Measurements from ENCODE around the gene GTF3A. TPM values are rescaled to one million over a fixed set of nuclear protein-coding genes. Genes with fewer than 3 reads are reported as not detected.

GTF3A gene
- total and polyA plus RNA-seq, 2 of the 8 experiments (the other 6 are each of a cell fraction or from before 2014, with no cell fraction given), result 41.6 to 96.5 TPM

DNA sequence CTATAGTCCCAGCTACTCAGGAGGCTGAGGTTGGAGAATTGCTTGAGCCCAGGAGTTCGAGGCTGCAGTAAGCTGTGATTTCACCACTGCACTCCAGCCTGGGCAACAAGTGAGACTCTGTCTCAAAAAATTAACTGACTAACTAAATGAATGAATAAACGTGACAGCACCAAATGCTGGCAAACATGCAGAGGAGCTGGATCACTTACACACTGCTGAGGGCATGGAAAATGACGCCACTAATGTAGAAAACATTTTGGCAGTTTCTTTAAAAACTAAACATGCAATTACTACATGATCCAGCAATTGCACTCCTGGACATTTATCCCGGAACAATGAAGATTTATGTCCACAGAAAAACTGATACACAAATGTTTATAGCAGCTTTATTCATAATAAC lies 31.3 kb upstream of the GTF3A start (continued):
- no peak for TF ChIP-seq RNF2 (IDR thresholded peaks at IDR 0.05; ENCODE audit: borderline replicate concordance, low read depth, low read length, missing control alignments, poor library complexity, severe bottlenecking)
- TF ChIP-seq HDAC2 (IDR thresholded peaks at IDR 0.05; ENCODE audit: borderline replicate concordance in 1 of 2, low read depth in 2 of 2, low read length in 2 of 2), result no peak
- TF ChIP-seq EZH2 (IDR thresholded peaks at IDR 0.05; ENCODE audit: low read depth, low read length, severe bottlenecking), result no peak
